Frontal cortex (tissue), 4 donors: ENCODE results near the gene ANKMY1. TPM values are rescaled to one million over a fixed set of nuclear protein-coding genes. Genes with fewer than 3 reads are reported as not detected.
"Not testable (repeated sequence)": the region's sequence is repeated elsewhere in the genome, so short reads cannot be mapped to it uniquely, and the experiment has no call there.

ENCODE experiments used
- DNase-seq, 2 donors: peaks; one replicate each; pipeline ENCODE4 v3.0.0; 2012; ENCODE audit warnings: low spot score in 2 of 2
- FAIRE-seq: peaks from 2 replicates; lab custom pipeline; 2012; peaks lifted over from hg19 to GRCh38; lab: Jason Lieb, UNC
- total RNA-seq: library from RNA; depleted of rRNA; stranded (reverse); fragments of >200 nt; gene quantifications from one replicate; pipeline ENCODE4 v1.2.3, GENCODE V29; 2014
- donor health status: control.
- donor health status: control.
- donor health status: control.

The ANKMY1 gene
- total RNA-seq, 1 donor from 2014 or later = 4.9 TPM

DNA sequence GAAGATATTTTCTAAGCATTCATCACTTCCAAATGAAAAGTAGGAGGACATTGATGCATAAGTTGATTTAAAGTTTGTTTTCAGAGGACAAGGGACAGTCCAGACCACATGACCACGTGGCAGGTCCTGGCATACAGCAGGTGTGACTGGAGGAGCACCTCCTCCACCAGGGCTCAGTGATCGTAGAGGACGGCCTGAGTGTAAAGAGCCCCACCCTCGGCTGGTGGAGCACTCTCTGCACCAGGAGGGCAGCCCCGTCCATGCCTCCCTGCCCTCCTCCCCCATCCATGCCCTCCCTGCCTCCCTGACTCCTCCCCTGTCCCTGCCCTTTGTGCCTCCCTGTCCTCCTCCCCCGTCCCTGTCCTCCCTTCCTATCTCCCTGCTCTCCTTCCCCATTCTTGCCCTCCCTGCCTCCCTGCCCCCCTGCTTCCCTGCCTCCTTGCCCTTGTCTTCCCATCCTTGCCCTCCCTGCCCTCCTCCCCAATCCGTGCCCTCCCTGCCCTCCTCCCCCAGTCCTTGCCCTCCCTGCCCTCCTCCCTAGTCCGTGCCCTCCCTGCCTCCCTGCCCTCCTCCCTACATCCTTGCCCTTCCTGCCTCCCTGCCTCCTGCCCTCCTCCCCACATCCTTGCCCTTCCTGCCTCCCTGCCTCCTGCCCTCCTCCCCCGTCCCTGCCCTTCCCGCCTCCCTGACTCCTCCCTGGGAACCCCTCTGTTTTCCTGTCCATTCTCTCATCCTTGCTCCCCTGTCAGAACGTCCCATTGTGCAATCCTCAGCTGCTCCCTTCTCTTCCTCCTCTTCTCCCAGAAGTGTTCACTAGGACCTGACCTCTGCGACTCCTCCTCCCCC, 47.9 kb downstream of the ANKMY1 start:
- FAIRE-seq (no peak), DNase-seq (no peak)

DNA sequence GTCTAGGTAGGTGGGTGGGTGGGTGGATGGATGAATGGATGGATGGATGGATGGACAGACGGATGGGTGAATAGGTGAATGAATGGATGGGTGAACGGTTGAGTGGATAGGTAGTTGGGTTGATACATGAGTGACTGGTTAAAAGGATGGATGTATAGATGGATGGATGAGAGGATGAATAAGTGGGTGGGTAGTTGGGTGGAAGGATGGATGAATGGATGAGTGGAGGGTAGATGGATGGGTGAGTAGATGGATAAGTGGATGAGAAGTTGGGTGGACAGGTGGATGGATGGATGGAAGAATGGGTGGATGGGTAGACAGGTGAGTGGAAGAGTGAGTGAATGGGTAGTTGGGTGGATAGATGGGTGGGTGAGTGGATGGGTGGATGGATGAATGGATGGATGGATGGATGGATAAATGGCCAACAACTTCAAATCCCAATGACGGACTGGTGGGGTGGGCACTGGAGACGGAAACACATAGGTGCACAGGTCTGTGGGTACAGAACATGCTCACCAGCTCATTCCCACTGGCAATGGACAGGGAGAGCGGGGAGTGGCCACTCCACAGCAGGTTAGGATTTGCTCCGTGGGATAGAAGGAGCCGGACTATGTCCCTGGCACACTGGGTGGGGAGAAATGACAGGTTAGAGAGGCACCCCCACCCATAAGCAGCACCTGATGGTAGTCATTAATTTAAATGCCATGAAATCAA, 48.8 kb downstream of the ANKMY1 start:
- DNase-seq = no peak
- FAIRE-seq = no peak

DNA sequence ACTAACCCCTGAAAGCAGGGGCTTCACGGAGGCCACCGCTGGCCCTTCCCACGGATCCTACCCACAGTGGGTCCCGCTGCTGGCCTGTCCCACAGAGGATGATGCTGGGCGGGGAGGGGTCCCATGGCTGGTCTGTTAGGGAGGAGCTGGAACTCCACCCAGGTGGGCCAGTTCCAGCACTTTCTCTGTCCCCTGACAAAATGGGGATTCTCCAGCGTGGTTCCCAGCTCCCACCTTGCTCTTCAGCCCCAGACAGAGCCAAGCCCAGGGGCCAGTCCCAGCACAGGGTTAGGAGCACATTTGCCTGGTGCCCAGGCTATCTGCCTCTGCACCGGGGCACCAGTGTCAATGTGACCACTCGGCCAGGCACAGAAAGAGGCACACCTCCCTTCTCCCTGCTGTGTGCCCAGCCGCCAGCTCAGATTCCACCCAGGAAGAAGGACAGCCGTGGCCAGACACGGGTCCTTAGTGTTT, 50.0 kb downstream of the ANKMY1 start:
- DNase-seq = no peak

DNA sequence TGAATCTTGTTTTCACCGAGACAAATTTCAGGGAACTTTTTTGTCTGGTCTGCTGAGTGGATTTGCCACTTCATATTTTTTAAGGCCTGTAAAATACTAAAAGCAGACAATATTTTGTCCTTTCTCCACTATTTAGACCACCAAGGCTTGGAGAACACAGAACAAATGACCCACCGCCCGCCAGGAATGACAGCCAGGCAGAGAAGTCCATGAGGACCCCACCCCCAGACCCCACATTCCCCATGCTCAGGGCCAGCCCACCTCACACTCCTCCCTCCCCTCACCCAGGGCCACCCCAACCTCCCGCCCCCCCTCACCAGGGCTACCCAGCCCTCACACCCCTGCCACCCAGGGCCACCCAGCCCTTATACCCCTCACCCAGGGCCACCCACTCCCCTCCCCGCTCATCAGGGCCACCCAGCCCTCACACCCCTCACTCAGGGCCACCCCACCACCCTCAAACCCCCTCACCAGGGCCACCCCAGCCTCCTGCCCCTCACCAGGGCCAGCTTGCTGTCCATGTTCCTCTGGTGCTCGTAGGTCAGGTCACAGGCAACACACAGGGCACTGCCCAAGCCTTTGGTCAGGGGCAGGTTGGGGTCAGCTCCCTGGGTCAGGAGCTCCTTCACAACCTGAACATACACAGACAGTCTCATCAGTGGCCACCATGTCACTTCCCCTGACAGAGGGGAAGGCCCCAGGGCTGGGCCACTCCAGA, 50.6 kb downstream of the ANKMY1 start:
- DNase-seq = no peak
- no peak for FAIRE-seq

More for the DNA sequence above, 50.0 kb downstream of the ANKMY1 start:
- no peak for FAIRE-seq

DNA sequence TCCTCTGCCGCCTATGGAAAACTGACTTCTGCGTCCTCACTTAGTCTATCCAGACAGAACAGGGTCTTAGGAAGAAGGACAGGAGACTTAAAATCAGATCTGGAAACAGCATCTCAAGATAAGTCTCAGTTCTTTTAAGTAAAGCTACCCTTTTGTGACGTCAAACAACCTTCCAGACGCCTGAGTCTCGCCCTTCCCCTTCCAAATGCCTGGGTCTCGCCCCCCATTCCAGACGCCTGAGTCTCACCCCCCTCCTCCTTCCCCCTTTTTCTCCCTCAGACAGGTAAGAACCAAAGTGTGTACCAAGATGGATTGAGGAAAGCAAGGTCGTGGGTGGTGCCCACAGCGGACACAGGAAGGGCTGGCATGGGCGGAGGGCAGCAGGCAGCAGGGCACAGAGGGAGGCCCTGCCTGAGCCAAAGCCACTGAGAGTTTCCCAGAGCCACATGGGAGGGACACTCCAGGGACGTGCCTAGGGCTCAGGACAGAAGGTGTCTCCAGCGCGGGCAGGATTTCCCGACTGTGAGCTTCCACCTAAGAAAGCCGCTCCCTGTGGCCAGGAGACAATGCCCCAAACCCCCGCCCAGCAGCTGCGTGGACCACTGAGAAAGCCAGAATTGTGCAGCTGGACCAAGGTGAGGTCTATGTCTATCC, 51.3 kb downstream of the ANKMY1 start:
- no peak for FAIRE-seq

DNA sequence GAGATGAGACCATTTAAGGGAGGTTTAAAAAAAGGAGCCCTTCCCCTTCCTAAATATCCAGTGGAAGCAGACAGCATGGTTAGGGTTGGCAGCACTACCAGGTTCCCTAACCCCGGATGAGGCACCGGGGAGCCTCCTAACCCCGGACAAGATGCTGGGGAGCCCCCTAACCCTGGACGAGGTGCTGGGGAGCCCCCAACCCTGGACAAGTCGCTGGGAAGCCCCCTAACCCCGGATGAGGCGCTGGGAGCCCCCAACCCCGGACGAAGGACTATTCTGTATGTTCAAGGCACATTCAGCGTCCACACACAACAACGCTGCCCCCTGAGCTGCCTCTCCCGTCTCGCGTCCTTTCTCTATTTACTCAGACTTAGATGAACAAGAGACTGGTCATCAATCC, 51.9 kb downstream of the ANKMY1 start:
- DNase-seq (no peak), FAIRE-seq (no peak)

More for the DNA sequence above, 51.3 kb downstream of the ANKMY1 start:
- no peak for DNase-seq

DNA sequence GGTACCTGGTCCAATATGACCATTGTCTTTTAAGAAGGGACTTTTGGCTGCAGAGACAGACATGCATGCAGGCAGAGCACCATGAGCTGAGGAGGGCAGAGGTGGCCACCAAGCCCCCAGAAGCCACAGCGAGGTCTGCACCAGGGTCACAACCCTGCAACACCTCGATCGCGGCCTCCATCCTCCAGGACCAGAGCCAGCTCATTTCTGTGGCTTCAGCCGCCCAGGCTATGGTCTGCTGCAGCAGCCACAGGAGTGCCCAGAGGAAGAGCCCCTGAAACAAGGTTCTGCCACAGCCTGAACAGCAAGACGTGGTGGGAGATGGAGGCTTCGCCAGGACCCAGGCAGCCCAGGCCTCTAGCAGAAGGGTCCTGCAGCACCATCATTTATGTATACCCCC, 53.9 kb downstream of the ANKMY1 start:
- no peak for FAIRE-seq

DNA sequence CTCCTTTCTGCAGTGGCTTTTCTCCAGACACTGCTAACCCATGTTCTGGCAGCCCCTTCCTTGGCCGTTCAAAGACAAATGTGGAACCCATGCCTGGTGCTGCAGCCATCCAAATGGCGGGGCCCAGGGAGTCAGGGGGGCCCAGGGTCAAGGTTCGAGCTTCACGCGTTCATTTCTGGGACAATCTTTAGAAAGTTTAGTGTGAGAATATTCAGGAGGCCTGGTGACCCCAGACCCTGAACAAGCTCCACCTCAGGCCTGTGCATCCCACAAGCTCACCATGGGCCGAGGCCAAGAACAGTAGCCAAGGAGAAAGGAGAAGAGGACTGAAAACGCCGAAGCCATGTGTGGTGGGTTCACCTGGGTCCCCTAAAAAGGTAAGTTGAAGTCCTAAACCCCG, 54.4 kb downstream of the ANKMY1 start:
- no peak for FAIRE-seq

More for the DNA sequence above, 53.9 kb downstream of the ANKMY1 start:
- no peak for DNase-seq

DNA sequence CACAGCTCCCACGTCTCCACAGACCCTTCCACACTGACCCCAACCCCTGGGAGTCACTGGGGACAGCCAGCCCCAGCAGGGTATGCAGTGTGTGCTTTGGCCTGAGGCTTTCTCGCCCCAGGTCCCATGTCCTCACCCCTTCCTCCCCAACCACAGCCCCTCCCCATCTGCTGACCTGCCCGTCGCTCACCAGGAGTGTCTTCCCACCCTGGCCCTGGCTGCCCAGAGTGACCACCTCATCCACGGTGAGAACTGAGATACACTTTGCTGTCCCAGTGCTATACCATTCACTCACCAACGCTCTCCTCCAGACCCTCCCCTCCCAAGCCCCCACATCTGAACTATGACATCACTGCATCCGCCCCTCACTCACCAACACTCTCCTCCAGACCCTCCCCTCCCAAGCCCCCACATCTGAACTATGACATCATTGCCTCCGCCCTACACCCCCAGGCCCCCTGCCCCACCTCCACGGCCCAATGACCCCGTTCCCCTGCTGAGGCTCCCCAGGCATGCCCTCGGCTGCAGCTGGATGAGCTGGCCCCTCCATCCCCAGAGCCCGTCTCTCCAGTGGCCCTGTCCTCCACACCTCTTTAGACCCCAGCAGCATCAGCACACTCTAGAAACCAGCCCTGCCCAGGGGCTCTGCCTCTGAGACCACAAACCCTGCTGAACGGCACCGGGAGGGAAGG, 55.2 kb downstream of the ANKMY1 start:
- DNase-seq (no peak), FAIRE-seq (no peak)

More for the DNA sequence above, 54.4 kb downstream of the ANKMY1 start:
- DNase-seq = no peak

DNA sequence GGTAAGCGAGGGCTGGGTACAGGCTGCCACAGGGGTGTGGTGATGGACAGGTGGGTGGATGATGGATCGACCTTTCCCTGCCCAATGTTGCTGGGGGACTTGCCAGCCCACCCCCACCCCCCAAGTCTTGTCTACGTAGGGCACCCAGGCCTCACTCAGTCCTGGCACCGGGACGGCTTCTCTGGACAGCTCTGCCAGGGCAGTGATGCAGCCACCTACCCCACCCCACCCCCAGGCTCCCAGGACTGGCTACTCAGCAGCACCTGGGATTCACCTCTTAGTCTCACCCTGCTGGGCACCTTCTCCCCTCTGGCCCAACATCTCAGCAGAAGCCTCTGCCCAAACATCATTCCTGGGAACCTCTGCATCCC, 55.7 kb downstream of the ANKMY1 start:
- no peak for FAIRE-seq
- no peak for DNase-seq

DNA sequence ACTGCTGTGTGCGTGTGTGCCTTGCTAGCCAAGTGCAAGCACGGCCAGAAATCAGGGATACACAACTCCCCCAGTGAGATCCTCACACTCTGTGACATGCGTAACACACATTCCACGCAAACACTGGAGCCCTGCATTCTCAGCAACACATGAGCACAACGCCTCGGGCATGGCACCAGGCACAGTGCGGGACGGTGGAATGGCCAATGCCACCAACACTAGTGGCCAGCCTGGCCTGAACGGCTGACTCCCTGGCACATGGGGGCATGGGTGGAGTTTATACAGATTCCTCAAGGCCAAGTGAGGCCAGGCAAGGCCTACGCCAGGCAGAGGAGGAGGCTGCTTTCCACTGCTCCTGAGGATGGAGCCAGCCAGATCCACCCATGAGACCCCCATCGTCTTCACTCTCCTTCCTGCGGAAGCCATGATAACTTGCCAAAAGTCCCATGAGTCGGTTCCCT, 56.2 kb downstream of the ANKMY1 start:
- DNase-seq = no peak
- no peak for FAIRE-seq

DNA sequence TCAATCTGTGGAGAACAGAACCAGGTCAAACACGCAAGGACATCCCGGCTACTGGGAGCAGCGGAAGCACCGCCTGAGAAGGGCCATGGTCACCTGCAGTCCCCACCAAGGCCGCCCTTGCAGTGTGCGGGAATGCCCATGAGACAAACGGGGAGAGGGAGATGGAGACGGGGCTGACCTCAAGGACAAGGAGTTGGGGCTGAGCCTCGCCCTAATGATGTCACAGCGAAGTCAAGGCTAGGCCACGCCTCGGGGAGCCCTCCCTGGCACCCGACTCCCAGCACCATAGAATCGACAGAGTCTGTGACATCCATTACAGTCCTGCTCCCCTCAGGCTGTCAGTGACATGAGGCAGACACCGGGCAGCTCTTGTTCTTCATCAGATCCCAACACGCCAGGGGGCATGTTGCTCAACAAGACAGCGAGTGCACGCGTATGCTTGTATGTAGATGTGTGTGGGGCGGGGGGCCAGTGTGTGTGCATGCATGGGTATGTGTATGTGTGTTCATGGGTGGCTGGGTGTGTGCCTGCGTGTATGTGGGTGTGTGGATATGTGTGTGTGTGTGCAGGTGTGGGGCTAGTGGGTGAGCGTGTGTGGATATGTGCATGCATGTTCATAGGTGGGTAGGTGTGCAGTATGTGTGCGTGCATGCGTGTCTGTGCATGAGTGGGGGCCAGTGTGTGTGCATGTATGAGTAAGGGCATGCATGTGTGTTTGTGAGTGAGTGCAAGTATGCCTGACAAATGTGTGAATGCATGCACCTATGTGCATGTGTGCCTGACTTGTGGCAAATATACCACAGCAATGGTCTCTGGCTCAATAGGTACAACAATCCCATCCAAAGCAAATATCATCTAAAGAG, 57.0 kb downstream of the ANKMY1 start:
- no peak for DNase-seq
- no peak for FAIRE-seq

DNA sequence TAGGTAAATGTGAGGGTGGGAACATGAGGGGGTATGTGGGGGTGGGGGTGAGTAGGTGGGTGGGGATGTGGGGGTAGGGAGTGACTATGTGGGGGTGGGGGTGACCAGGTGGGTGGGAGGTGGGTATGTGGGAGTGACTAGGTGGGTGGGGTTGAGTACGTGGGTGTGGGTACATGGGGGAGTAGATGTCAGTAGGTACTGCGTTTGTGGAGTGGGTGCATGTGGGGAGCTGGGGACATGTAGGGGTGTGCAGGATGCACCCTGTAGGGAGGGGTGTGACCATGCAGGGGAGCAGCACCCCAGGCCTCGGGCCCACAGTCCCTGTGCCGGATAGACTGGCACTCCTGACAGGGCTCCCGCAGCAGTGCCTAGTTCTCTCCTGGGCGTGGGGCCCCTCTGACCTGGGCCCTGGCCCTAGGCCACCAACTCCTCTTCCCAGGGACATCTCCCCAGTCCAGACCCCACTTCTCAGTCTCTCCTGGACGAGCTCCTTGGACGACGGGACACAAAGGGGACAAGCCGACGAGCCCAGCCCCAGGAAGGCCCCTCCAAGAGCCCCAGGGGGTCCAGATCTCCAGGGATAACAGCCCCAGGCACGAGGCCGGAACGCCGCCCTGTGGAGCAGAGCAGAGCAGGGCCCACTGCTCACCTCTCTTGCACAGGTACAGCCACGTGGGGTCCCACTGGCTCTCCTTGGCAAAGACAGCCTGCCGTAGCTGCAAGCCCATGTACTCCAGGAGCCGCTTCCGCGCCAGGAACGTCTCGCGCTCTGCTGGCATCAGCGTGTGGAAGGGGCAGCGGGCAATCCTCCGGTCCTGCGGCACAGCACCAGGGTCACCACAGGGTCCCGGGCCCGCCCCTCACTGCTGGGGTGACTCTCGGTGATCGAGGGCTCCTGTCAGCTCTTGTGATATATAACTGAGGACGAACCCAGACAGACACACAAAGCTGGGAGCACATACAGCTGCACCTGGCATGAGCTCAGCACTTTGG, 58.2 kb downstream of the ANKMY1 start:
- DNase-seq = no peak
- FAIRE-seq = no peak

DNA sequence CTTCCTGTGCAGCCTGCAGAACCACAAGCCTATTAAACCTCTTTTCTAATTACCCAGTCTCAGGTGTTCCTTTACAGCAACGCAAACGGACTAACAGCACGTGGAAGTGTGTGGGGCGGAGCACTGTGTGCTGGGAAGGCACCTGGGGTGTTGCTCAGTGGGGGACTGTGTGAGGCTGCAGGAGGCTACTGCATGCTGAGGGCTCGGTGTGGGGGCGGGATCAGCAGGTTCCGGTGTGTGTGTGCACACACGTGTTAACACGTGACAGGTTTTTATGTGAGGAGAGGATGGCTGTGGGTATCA, 58.9 kb downstream of the ANKMY1 start:
- DNase-seq = no peak

DNA sequence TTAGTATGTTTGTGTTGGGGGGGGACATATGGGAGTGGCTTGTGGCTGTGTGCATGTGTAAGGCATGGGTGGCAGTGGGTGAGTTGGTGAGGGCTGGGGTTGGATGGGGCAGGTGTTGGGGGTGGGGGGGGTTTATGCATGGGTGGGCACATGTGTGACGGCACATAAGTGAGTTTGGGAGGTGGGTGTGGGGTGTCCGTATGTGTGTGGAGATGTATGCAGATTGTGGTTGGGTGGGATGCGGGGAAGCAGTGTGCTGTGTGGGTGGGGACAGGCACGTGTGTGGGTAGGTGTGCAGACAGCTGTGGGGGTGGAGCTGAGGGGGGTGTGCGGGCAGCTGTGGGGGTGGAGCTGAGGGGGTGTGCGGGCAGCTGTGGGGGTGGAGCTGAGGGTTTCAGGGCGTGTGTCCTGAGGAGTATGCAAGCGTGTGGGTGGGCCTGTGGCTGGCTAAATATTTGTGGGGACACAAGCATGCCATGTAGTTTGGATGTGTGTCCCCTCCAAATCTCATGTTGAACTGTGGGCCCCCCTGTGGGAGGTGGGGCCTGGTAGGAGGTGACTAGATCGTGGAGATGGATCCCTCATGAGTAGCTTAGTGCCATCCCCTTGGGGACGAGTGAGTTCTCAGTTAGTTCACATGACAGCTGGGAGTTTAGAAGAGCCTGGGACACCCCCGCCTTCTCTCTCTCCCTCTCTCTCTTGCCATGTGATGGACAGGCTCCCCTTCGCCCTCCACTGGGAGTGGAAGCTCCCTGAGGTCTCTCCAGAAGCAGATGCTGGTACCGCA, 59.4 kb downstream of the ANKMY1 start:
- FAIRE-seq = no peak
- no peak for DNase-seq

More for the DNA sequence above, 58.9 kb downstream of the ANKMY1 start:
- FAIRE-seq = no peak

DNA sequence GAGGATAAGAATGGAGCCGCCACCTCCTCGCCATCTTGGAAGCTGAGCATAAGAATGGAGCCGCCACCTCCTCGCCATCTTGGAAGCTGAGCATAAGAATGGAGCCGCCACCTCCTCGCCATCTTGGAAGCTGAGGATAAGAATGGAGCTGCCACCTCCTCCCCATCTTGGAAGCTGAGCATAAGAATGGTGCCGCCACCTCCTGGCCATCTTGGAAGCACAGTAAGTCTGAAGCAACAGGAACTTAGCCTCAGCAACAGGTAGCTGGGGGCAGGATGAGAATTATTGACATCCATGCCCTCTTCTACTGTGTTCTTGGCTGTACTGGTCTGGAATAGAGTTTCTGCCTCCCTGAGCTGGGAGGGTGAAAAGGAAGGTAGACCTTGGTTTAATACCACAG, 60.7 kb downstream of the ANKMY1 start:
- FAIRE-seq, DNase-seq: not testable (repeated sequence)

DNA sequence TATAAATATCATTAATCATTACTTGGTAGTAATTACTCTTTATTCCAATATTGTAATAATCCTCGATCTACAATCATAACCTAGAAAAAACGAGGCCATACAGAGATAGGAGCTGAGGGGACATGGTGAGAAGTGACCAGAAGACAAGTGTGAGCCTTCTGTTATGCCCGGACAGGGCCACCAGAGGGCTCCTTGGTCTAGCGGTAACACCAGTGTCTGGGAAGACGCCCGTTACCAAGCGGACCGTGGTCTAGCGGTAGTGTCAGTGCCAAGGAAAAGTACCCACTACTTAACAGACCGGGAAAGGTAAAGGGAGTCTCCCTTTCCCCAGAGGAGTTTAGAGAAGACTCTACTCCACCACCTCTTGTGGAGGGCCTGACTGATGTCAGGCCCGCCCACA, 62.8 kb downstream of the ANKMY1 start:
- not testable (repeated sequence) for FAIRE-seq, DNase-seq
